Naive thymus-derived CD4-positive, alpha-beta T cell (primary cell): ENCODE measurements around the gene PRR20B. TPM values are rescaled to one million over a fixed set of nuclear protein-coding genes. Genes with fewer than 3 reads are reported as not detected.
"Not testable (repeated sequence)": the region's sequence is repeated elsewhere in the genome, so short reads cannot be mapped to it uniquely, and the experiment has no call there.

Experiments used
- ATAC-seq: fragments of 150-1000 bp; cut with Tn5 transposase; 2 replicates; pipeline ENCODE4 v1.10.0; 2021; ENCODE audit warnings: mild to moderate bottlenecking, moderate library complexity
- CTCF ChIA-PET: fragments of 350-600 bp; sonication (Branson Sonifier 250); formaldehyde crosslinking; loops from one replicate; lab custom pipeline; 2021; ENCODE audit warnings: antibody characterized with exemption; lab: Charles Lee
- POLR2A ChIA-PET: fragments of 350-600 bp; sonication (Branson Sonifier 250); formaldehyde crosslinking; loops from one replicate; lab custom pipeline; 2021; ENCODE audit warnings: antibody characterized with exemption, inconsistent platforms; lab: Charles Lee
- DNase-seq, 9 donors: peaks; one replicate each; pipeline versions ENCODE4 v3.0.0 to v3.0.0-alpha.2; 2020 to 2022; ENCODE audit warnings: mixed read lengths in 1 of 9
- H3K27ac ChIP-seq: one replicate; pipeline ENCODE4 v1.7.0; 2013; ENCODE audit warnings: mild to moderate bottlenecking, low read depth, low read length, moderate library complexity
- H3K27me3 ChIP-seq, 2 donors: one replicate each; pipeline ENCODE4 v1.7.0; 2013; ENCODE audit warnings: low read length in 2 of 2, mild to moderate bottlenecking in 2 of 2, moderate library complexity in 2 of 2; ENCODE audit not compliant: control insufficient read depth in 2 of 2, insufficient read depth in 2 of 2
- H3K36me3 ChIP-seq, 3 experiments: 1 replicate in 2 of 3; 2 replicates in 1 of 3; pipeline ENCODE4 v1.7.0; 2013; ENCODE audit warnings: low read length in 3 of 3, mild to moderate bottlenecking in 3 of 3, moderate library complexity in 1 of 3; ENCODE audit not compliant: insufficient read depth in 3 of 3, control insufficient read depth in 2 of 3
- H3K4me1 ChIP-seq, 2 donors: one replicate each; pipeline ENCODE4 v1.7.0; 2013; ENCODE audit warnings: low read length in 2 of 2, mild to moderate bottlenecking in 2 of 2, moderate library complexity in 1 of 2; ENCODE audit not compliant: control insufficient read depth in 2 of 2, insufficient read depth in 2 of 2
- H3K4me3 ChIP-seq: 2 replicates; pipeline ENCODE4 v1.7.0; 2013; ENCODE audit warnings: mild to moderate bottlenecking, low read length
- H3K9me3 ChIP-seq, 3 experiments: 1 replicate in 2 of 3; 2 replicates in 1 of 3; pipeline ENCODE4 v1.7.0; 2013; ENCODE audit warnings: low read length in 3 of 3; ENCODE audit not compliant: control insufficient read depth in 2 of 3
- H3K27ac Mint-ChIP-seq, 9 donors: one replicate each; pipeline ENCODE4 v1.8.0; 2020 to 2022; ENCODE audit warnings: mixed read lengths in 9 of 9, mild to moderate bottlenecking in 8 of 9, moderate library complexity in 5 of 9, inconsistent platforms in 2 of 9
- H3K27me3 Mint-ChIP-seq, 5 donors: one replicate each; pipeline ENCODE4 v1.8.0; 2021 to 2022; ENCODE audit warnings: mixed read lengths in 5 of 5, mild to moderate bottlenecking in 1 of 5
- H3K36me3 Mint-ChIP-seq, 5 donors: one replicate each; pipeline ENCODE4 v1.8.0; 2020 to 2022; ENCODE audit warnings: mixed read lengths in 5 of 5, mild to moderate bottlenecking in 3 of 5, inconsistent platforms in 1 of 5
- H3K4me1 Mint-ChIP-seq, 7 donors: one replicate each; pipeline ENCODE4 v1.8.0; 2020 to 2022; ENCODE audit warnings: mixed read lengths in 7 of 7, mild to moderate bottlenecking in 3 of 7, inconsistent platforms in 1 of 7
- H3K4me3 Mint-ChIP-seq, 10 donors: one replicate each; pipeline ENCODE4 v1.8.0; 2020 to 2022; ENCODE audit warnings: mild to moderate bottlenecking in 10 of 10, mixed read lengths in 10 of 10, moderate library complexity in 6 of 10, inconsistent platforms in 2 of 10
- H3K9me3 Mint-ChIP-seq, 11 donors: one replicate each; pipeline ENCODE4 v1.8.0; 2020 to 2022; ENCODE audit warnings: mixed read lengths in 11 of 11, mild to moderate bottlenecking in 4 of 11, inconsistent platforms in 1 of 11, moderate library complexity in 1 of 11
- intact Hi-C, 2 donors: fragments of 100-400 bp; cut with micrococcal nuclease; formaldehyde crosslinking; loops; one replicate each; pipeline ENCODE4 v1.15.1; 2023
- polyA plus RNA-seq, 2 donors: library from polyadenylated mRNA; unstranded; fragments of 300-500 nt; fragmentation: Illumina TruSeq; gene quantifications; one replicate each; pipeline ENCODE4 v1.2.3, GENCODE V29; 2021
- total RNA-seq, 6 experiments: library from RNA in 5 of 6; stranded (reverse) in 5 of 6; gene quantifications; 1 replicate in 5 of 6; 2 replicates in 1 of 6; pipeline ENCODE4 v1.2.3 and lab custom pipeline; 2021 to 2026

The PRR20B gene
- total and polyA plus RNA-seq, 7 experiments from 2014 or later, result not detected

- CTCF ChIA-PET, DNase-seq, H3K36me3 ChIP-seq, H3K9me3 ChIP-seq, intact Hi-C loops, H3K4me3 ChIP-seq, H3K4me3 Mint-ChIP-seq, H3K27ac ChIP-seq, H3K4me1 Mint-ChIP-seq, H3K27me3 ChIP-seq, H3K4me1 ChIP-seq, H3K27me3 Mint-ChIP-seq, ATAC-seq, H3K27ac Mint-ChIP-seq, H3K36me3 Mint-ChIP-seq, POLR2A ChIA-PET: not testable (repeated sequence)
- peaks cover 0 to 18% (median 3%) of the 10 kb centered on the region in 11 donors for H3K9me3 Mint-ChIP-seq
Measured at GRCh38 chr13:57139781-57140180, 7.5 kb upstream of the PRR20B start.

GRCh38 chr13:57140235-57140968 is 6.9 kb upstream of the PRR20B start, which contains the start of gene PRR20A:
Gene PRR20A, plus strand, starts transcription at chr13:57140918. Its CDS starts 387 bp downstream, at chr13:57141305.
- H3K4me1 Mint-ChIP-seq, intact Hi-C loops, POLR2A ChIA-PET: not testable (repeated sequence)

GRCh38 chr13:57148106-57148505 is 818 bp downstream of the PRR20B start:
- H3K27me3 ChIP-seq, H3K36me3 Mint-ChIP-seq, H3K27ac Mint-ChIP-seq, intact Hi-C loops, CTCF ChIA-PET, H3K4me1 Mint-ChIP-seq, H3K4me3 ChIP-seq, H3K9me3 Mint-ChIP-seq, H3K36me3 ChIP-seq, H3K27me3 Mint-ChIP-seq, H3K9me3 ChIP-seq, POLR2A ChIA-PET, H3K4me1 ChIP-seq, H3K4me3 Mint-ChIP-seq, ATAC-seq, H3K27ac ChIP-seq: not testable (repeated sequence)
- peak in 2 of 9 donors; percentile 3 to 7 for DNase-seq

More at GRCh38 chr13:57140235-57140968, 6.9 kb upstream of the PRR20B start, which contains the start of gene PRR20A:
- H3K27me3 Mint-ChIP-seq, H3K9me3 ChIP-seq, ATAC-seq, H3K4me3 ChIP-seq, CTCF ChIA-PET, H3K36me3 Mint-ChIP-seq, H3K27me3 ChIP-seq, H3K36me3 ChIP-seq, H3K4me3 Mint-ChIP-seq, H3K4me1 ChIP-seq, H3K27ac ChIP-seq, DNase-seq: not testable (repeated sequence)
- H3K9me3 Mint-ChIP-seq, result peaks cover 0 to 18% (median 3%) of the 10 kb centered on the region in 11 donors
- H3K27ac Mint-ChIP-seq, result peak within 1 kb of the TSS in 1 of 9 donors; percentile 32

GRCh38 chr13:57153761-57154160 is 6.5 kb downstream of the PRR20B start, which contains the start of gene PRR20C:
Gene PRR20C, plus strand, starts transcription at chr13:57154061. Its CDS starts 387 bp downstream, at chr13:57154448.
- intact Hi-C loops, H3K27ac Mint-ChIP-seq, H3K4me1 Mint-ChIP-seq, H3K4me3 ChIP-seq, H3K4me1 ChIP-seq, ATAC-seq, CTCF ChIA-PET, H3K36me3 ChIP-seq, H3K27me3 Mint-ChIP-seq, H3K27me3 ChIP-seq, H3K4me3 Mint-ChIP-seq, H3K9me3 Mint-ChIP-seq, H3K36me3 Mint-ChIP-seq, POLR2A ChIA-PET, H3K27ac ChIP-seq, H3K9me3 ChIP-seq, DNase-seq: not testable (repeated sequence)

GRCh38 chr13:57160332-57160731 is 13.0 kb downstream of the PRR20B start, which contains the start of gene PRR20D:
Gene PRR20D, plus strand, starts transcription at chr13:57160632. Its CDS starts 387 bp downstream, at chr13:57161019.
- H3K4me3 Mint-ChIP-seq, H3K4me3 ChIP-seq, H3K27me3 Mint-ChIP-seq, H3K27me3 ChIP-seq, H3K27ac Mint-ChIP-seq, H3K4me1 ChIP-seq, POLR2A ChIA-PET, H3K4me1 Mint-ChIP-seq, ATAC-seq, DNase-seq, H3K9me3 Mint-ChIP-seq, H3K36me3 Mint-ChIP-seq, H3K27ac ChIP-seq, intact Hi-C loops, CTCF ChIA-PET, H3K9me3 ChIP-seq, H3K36me3 ChIP-seq: not testable (repeated sequence)

GRCh38 chr13:57166897-57167296 is 19.6 kb downstream of the PRR20B start, which contains the start of gene PRR20E:
Gene PRR20E, plus strand, starts transcription at chr13:57167197. Its CDS starts 387 bp downstream, at chr13:57167584.
- CTCF ChIA-PET, H3K9me3 ChIP-seq, H3K27me3 ChIP-seq, H3K4me1 Mint-ChIP-seq, intact Hi-C loops, H3K4me1 ChIP-seq, H3K4me3 ChIP-seq, H3K27ac ChIP-seq, H3K36me3 Mint-ChIP-seq, H3K27ac Mint-ChIP-seq, H3K36me3 ChIP-seq, H3K9me3 Mint-ChIP-seq, ATAC-seq, POLR2A ChIA-PET, H3K4me3 Mint-ChIP-seq, H3K27me3 Mint-ChIP-seq, DNase-seq: not testable (repeated sequence)

GRCh38 chr13:57191667-57192066 is 44.4 kb downstream of the PRR20B start:
- POLR2A ChIA-PET, result no interaction called here
- Mint-ChIP-seq H3K4me1 (no peaks in the 10 kb centered on the region), H3K27ac (no peak overlapping the region)

More at GRCh38 chr13:57191667-57192066, 44.4 kb downstream of the PRR20B start:
- CTCF ChIA-PET, result interaction anchor here (0.9 kb wide), 1 partner anchor 11 kb away, joined by 3 read pairs; no protein-coding TSS in a partner anchor
- H3K9me3 ChIP-seq, result no peaks in the 10 kb centered on the region
- no peaks in the 10 kb centered on the region for H3K27me3 Mint-ChIP-seq
- peaks cover 0 to 20% (median 3%) of the 10 kb centered on the region in 11 donors for H3K9me3 Mint-ChIP-seq
- no peaks in the 10 kb centered on the region for H3K4me1 ChIP-seq
- intact Hi-C loops, result no loop called here
- no peaks in the 10 kb centered on the region for H3K27me3 ChIP-seq
- peaks cover 0 to 2% (median 0%) of the 10 kb centered on the region in 3 experiments for H3K36me3 ChIP-seq
- ATAC-seq (no peak), DNase-seq (no peak)
- no peak overlapping the region for H3K4me3 ChIP-seq
- no peak overlapping the region for H3K27ac ChIP-seq
- H3K4me3 Mint-ChIP-seq, result no peak overlapping the region
- H3K36me3 Mint-ChIP-seq, result no peaks in the 10 kb centered on the region
